Activated CD8-positive, alpha-beta memory T cell treated with anti-CD3 and anti-CD28 coated beads, Interleukin-2, amount 50 U/mL, for 24 hours (primary cell): ENCODE results near the gene LTBP4.
A peak's percentile ranks its signal among the peaks of the same experiment; 100 is the strongest.
"Not testable (repeated sequence)": the region's sequence is repeated elsewhere in the genome, so short reads cannot be mapped to it uniquely, and the experiment has no call there.

Experiments used
- DNase-seq: peaks from one replicate; pipeline ENCODE4 v3.0.0-alpha.2; 2020; ENCODE audit errors: extremely low read depth

The LTBP4 gene, protein sequence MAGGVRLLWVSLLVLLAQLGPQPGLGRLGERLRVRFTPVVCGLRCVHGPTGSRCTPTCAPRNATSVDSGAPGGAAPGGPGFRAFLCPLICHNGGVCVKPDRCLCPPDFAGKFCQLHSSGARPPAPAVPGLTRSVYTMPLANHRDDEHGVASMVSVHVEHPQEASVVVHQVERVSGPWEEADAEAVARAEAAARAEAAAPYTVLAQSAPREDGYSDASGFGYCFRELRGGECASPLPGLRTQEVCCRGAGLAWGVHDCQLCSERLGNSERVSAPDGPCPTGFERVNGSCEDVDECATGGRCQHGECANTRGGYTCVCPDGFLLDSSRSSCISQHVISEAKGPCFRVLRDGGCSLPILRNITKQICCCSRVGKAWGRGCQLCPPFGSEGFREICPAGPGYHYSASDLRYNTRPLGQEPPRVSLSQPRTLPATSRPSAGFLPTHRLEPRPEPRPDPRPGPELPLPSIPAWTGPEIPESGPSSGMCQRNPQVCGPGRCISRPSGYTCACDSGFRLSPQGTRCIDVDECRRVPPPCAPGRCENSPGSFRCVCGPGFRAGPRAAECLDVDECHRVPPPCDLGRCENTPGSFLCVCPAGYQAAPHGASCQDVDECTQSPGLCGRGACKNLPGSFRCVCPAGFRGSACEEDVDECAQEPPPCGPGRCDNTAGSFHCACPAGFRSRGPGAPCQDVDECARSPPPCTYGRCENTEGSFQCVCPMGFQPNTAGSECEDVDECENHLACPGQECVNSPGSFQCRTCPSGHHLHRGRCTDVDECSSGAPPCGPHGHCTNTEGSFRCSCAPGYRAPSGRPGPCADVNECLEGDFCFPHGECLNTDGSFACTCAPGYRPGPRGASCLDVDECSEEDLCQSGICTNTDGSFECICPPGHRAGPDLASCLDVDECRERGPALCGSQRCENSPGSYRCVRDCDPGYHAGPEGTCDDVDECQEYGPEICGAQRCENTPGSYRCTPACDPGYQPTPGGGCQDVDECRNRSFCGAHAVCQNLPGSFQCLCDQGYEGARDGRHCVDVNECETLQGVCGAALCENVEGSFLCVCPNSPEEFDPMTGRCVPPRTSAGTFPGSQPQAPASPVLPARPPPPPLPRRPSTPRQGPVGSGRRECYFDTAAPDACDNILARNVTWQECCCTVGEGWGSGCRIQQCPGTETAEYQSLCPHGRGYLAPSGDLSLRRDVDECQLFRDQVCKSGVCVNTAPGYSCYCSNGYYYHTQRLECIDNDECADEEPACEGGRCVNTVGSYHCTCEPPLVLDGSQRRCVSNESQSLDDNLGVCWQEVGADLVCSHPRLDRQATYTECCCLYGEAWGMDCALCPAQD (N-terminal part only)

DNA sequence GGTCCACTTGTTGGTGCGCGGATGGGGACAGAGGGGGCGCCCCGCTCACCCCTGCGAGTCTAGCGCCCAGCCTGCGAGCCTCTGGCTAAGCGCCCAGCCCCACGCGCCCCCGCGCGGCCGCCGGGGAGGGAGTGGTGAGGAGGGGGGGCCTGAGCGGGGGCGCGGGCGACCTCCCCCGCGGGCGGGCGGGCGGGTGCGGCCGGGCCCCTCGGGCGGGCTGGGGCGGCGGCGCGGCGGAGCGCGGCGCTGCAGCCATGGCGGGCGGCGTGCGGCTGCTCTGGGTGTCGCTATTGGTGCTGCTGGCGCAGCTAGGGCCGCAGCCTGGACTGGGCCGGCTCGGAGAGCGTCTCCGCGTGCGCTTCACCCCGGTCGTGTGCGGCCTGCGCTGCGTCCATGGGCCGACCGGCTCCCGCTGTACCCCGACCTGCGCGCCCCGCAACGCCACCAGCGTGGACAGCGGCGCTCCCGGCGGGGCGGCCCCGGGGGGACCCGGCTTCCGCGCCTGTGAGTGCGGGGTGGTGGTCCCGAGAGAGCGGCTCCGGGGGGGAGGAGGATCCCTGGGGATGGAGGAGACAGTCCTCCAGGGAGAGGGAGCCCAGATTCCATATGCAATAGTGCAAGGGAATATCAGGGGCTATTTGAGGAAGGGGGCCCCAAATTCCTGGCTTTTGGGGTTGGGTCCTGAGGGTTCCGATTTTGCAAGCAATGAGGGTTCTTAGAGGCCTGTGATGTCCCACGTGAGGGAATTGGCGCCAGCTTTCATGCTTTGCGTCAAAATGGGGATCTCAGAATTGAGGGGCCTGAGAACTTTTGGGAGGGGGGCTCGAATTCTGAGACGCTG, at the start of gene LTBP4:
LTBP4 (plus strand) TSS at position 236 of the 841 bp plus-strand sequence; CDS start at position 255, 19 bp downstream.
- no peak for DNase-seq

DNA sequence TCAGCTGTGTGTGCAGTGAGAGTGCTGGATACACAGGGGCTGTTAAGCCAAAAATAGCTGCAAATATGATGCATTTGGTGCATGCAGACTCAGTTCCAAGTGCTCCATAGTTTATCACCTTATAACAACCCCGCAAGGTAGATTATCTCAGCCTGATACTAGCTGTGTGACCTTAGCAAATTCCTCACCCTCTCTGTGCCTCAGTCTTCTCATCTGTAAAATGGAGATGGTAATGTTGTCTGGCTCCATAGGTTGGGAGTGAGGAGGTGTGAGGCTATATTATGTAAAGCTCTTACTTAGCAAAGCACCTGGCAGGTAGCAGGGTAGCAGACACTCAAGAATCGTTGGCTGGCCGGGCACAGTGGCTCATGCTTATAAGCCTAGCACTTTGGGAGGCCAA, 48.3 kb upstream of the LTBP4 start:
- DNase-seq = no peak

DNA sequence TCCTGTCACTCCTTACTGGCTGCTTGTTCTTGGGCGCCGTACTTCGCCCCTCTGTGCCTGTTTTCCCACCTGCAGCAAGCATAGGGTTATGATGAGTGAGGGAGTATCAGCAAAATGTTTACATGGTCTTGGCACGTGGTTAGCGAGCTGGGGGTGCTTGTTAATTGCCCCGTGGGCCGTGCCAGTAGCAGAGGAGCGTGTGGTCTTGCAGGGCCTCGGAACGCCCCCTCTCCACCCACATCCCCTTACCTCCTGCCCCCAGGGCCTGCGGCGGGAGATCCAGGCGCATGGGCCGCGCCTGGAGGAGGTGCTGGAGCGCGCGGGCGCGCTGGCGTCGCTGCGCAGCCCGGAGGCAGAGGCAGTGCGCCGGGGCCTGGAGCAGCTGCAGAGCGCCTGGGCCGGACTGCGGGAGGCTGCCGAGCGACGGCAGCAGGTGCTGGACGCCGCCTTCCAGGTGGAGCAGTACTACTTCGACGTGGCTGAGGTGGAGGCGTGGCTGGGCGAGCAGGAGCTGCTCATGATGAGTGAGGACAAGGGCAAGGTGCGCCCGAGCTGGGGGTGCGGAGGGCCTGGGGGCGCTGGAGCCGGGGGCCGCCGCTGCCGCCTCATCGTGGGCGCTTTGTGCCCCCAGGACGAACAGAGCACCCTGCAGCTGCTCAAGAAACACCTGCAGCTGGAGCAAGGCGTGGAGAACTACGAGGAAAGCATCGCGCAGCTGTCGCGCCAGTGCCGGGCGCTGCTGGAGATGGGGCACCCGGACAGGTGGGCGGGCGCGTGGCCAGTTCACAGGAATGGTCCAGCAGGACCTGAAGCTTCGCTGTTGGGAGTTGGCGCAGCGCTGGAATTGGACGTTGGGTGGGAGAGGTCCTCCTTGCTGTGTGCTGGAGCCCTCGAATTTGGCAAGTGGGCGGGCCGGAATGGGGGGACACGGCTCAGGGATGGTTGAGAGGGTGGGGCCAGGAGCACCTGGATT, 47.0 kb upstream of the LTBP4 start:
- no peak for DNase-seq

DNA sequence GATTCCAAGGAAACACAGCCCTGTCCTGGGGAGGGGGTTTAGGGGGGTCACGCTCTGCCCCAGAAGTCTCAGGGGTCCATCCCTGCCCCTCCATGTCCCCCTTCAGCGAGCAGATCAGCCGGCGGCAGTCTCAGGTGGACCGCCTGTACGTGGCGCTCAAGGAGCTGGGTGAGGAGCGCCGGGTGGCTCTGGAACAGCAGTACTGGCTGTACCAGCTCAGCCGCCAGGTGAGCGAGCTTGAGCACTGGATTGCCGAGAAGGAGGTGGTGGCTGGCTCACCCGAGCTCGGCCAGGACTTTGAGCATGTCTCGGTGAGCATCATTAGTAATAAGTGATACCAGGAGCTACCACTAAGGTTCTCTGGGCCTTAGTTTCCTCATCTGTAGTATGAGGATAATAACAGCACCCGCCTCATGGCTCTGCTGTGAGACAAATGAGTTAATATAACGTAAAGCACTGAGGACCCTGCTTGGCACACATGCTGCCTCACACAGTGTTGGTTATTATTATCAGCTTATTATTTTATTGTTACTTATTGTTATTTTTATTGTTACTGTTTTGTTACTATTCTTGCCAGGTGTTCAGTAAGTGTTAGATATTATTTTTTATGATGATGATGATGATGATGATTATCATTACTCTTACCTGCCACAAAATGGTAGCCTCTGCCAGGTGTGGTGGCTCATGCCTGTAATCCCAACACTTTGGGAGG, 45.0 kb upstream of the LTBP4 start:
- no peak for DNase-seq

DNA sequence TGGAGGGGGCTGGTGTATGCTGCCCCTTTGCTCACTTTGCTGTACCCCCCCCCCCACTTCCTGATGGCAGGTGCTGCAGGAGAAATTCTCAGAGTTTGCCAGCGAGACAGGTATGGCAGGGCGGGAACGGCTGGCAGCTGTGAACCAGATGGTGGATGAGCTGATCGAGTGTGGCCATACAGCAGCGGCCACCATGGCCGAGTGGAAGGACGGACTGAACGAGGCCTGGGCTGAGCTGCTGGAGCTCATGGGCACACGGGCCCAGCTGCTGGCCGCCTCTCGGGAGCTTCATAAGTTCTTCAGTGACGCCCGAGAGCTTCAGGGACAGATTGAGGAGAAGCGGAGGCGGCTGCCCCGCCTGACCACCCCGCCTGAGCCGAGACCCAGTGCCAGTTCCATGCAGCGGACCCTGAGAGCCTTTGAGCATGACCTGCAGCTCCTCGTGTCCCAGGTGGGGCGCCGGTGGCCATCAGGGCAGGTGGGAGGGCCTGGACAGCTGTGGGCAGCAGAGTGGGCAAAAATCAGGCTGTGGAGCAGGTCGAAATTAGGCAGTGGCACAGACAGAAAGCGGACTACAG, 44.1 kb upstream of the LTBP4 start:
- no peak for DNase-seq

DNA sequence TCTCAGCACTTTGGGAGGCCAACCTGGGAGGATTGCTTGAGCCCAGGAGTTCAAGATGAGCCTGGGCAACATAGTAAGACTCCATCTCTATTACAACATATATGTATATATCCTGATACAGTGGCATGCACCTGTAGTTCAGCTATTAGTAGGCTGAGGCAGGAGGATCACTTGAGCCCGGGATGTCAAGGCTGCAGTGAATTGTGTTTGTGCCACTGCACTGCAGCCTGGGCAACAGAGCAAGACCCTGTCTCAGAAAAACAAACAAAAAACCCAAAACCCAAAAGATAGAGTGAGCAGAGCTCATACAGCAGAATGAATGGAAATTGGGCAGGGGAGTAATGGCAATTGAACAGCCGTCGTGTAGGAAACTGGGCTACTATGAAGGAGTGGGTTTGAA, 41.8 kb upstream of the LTBP4 start:
- DNase-seq = no peak

DNA sequence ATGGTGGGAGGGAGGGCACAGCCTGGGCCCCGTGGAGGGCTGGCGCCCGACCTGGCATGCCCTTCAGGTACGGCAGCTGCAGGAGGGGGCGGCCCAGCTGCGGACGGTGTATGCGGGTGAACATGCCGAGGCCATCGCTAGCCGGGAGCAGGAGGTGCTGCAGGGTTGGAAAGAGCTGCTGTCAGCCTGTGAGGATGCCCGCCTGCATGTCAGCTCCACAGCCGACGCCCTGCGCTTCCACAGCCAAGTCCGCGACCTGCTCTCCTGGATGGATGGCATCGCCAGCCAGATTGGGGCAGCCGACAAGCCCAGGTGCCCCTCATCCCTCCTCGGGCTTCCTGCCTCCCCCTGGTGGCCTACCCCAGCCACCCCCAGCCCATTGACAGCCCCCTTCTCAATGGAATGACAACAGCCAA, 41.1 kb upstream of the LTBP4 start:
- DNase-seq = no peak

DNA sequence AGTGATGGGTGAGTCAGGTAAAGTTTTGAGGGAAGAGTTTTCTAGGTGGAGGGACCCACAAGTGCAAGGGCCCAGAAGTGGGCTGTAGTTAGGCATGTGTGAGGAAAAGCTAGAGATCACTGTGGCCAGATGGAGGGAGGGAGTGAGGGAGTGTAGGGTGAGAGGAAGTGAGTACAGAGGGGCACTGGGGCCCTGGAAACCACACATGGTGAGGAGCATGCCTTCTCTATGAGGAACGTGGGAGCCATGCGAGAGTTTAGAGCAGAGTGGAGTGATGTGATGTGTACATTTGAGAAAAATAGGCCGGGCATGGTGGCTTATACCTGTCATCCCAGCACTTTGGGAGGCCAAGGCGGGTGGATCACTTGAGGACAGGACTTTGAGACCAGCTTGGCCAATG, 39.2 kb upstream of the LTBP4 start:
- no peak for DNase-seq

DNA sequence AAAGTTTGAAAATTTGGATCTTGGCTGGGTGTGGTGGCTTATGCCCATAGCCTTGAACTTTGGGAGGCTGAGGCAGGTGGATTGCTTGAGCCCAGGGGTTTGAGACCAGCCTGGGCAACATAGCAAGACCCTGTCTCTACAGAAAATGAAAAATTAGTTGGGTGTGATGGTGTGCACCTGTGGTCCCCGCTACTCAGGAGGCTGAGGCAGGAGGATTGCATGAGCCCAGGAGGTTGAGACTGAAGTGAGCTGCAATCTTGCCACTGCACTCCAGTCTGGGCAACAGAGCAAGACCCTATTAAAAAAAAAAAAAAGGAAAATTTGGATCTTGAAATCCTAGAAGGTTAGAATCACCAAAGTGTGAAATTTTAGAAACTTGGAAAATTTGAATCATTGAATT, 36.6 kb upstream of the LTBP4 start:
- DNase-seq = not testable (repeated sequence)

DNA sequence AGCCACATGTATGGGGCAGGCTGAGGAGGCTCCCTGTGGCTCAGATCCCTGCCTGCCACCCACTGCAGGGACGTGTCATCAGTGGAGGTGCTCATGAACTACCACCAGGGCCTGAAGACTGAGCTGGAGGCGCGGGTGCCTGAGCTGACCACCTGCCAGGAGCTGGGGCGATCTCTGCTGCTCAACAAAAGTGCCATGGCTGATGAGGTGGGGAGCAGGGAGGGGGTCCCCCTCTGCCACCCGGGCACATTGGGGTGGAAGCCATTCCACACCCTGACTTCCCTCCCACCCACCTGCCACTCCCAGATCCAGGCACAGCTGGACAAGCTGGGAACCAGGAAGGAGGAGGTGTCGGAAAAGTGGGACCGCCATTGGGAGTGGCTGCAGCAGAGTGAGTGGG, 35.8 kb upstream of the LTBP4 start:
- DNase-seq = no peak

DNA sequence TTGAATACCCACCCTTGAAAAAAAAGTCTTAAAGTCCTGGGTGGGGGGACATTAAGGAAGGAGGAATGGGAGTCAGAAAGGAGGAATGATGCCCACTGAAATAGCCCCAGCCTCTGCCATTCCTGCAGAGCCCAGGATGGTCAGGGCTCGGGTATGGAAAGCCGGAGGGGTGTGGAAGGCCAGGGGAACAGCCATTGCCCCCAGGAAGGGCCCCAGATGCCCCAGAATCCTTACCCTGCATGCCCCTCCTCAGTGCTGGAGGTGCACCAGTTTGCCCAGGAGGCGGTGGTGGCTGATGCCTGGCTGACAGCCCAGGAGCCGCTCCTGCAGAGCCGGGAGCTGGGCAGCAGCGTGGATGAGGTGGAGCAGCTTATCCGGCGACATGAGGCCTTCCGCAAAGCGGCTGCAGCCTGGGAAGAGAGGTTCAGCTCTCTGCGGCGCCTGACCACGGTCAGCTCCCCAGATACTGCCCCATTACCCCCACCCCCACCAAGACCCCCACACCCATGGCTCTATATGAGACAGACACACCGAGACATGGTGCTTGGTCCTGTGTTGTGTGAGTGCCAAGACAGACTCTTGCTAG, 35.2 kb upstream of the LTBP4 start:
- no peak for DNase-seq

DNA sequence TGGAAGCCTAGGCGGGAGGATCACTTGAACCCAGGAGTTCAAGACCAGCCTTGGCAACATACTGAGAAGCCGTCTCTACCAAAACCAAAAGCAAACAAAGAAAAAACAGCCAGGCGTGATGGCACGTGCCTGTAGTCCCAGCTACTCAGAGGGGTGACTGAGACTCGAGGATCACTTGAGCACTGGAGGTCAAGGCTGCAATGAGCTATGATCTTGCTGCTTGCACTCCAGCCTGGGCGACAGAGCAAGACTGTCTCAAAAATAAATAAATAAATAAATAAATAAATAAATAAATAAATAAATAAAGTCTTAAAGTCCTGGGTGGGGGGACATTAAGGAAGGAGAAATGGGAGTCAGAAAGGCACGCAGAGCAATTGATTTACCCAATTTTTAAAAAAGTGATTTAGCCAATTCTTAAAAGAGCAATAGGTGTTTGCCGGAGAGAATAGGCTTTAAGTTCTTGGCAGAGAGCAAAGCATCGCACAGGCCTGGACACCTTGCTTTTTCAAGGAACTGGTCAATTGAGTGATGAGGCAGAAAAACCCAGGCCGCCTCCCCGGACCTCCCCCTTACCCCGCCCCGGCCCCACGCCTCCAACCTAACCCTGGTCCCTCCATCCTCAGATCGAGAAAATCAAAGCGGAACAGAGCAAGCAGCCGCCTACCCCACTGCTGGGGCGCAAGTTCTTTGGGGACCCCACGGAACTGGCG, 34.0 kb upstream of the LTBP4 start:
- DNase-seq = no peak

DNA sequence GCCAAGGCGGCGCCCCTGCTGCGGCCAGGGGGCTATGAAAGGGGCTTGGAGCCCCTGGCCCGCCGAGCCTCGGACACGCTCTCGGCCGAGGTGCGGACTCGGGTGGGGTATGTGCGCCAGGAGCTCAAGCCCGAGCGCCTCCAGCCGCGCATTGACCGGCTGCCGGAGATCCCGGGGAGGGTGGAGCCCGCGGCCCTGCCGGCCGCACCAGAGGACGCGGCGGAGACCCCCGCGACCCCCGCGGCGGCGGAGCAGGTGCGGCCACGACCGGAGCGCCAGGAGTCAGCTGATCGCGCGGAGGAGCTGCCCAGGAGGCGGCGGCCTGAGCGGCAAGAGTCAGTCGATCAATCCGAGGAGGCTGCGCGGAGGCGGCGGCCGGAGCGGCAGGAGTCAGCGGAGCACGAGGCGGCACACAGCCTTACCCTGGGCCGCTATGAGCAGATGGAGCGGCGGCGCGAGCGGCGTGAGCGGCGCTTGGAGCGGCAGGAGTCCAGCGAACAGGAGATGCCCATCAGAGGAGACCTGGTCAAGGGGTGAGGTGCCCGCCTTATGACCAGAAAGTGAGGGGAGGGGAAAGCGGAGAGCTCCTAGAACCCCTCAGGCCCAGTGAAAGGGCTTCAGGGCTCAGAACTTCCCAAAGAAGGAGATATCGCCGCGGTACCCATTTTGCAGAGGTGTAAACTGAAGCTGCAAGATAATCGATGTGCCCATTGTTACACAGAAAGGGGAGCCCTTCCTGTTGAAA, 33.2 kb upstream of the LTBP4 start:
- no peak for DNase-seq

DNA sequence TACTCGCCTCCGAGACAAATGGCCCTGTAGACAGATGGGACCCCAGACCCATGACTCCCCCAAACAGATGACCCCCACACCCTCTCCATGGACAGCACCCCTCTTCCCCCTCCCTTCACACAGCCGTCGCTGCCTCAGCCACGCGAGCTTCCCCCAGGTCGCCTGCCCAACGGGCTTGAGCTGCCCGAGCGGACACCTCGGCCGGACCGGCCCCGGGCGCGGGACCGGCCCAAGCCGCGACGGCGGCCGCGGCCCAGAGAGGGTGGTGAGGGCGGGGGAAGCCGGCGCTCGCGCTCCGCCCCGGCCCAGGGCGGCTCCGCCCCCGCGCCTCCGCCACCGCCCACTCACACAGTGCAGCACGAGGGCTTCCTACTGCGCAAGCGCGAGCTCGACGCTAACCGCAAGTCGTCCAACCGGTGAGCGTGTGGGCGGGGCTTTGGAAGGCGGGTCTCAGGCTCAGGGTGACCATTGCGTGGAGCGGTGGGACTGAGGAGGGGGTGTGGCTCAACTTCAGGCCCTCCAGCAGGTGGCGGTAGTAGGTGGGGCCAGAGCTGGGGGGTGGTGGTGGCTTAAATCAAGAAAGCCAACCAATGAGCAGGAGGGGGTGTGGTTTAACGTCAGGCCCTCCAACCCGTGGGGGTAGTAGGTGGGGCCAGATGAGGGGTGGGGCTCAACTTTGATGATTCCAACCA, 30.7 kb upstream of the LTBP4 start:
- peak; percentile 85 for DNase-seq

DNA sequence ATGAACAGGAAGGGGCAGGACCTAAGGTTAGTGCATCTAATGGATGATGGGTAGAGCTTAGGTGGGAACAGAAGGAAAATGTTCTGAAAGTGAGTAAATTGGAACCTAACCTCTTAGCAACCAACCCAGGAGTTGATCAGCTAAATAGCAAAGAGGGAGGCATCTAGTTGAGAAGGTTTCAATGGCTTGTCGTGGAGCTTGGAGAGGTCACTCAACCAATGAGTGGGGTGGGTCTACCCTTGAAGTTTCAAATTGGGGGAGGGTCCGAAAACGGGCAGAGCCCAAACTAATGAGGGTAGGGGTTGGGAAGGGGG, 30.2 kb upstream of the LTBP4 start:
- no peak for DNase-seq

DNA sequence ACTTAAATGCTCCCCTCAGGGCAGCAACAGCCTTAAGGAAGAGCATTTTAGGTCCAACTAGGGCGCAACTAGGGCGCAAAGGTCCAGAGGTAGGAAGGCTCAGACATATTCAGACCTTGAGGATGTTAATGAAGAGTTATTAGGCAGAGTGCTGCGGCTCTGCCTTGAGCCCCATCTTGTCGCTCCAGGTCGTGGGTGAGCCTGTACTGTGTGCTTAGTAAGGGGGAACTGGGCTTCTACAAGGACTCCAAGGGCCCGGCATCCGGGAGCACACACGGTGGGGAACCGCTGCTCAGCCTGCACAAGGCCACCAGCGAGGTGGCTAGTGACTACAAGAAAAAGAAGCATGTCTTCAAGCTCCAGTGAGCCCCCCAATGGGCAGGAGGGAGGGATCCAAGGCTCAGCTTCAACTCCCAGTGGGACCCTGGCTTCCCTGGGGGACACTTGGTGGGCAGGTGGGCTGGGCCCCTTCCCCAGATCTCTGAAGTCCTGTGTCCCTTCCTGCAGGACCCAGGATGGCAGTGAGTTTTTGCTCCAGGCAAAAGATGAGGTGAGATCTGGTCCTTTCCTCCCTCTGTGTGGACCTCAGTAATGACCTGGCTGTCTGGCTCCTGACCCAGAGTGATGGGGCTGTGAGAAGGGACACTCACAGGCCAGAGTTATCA, 29.2 kb upstream of the LTBP4 start:
- DNase-seq = no peak
